Measurements from ENCODE around the gene MAN1B1.

Gene MAN1B1

DNA sequence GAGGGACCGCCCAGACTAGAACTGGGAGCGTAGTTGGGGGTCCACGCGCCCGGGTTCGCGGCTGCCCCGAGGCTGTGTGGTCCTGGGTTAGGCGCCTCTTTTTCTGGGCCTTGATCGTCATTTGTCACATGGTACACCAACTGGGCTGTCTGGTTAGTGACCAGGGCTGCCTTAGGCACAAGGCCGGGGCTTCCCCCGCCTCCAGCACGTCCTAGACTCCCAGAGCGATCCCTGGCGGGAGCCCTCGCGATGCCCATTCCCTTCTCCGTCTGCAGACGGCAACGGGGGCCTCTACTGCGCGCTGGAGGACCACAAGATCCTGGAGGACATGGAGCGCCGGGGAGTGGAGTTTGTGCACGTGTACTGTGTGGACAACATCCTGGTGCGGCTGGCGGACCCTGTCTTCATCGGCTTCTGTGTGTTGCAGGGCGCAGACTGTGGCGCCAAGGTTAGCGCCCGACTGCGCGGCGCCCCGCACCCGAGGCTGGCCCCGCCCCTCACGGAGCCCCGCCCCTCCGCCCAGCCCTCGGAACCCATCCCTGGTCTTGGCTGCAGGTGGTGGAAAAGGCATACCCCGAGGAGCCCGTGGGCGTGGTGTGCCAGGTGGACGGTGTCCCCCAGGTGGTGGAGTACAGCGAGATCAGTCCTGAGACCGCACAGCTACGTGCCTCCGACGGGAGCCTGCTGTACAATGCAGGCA lies 7.9 kb upstream of the MAN1B1 start:
- H3K4me3 ChIP-seq (ENCODE audit: low read depth, low read length), result peak overlapping the region; percentile 56
- TF ChIP-seq CTCF (IDR thresholded peaks at IDR 0.05; ENCODE audit: low read depth, low read length, missing control alignments), result no peak
- in situ Hi-C loops (cut with HindIII; ENCODE audit: low sequenced_read_pairs), result no loop called here
- no peak for DNase-seq (ENCODE audit: low read depth)

- in situ Hi-C loops (cut with HindIII; ENCODE audit: low sequenced_read_pairs), result no loop called here
- no peak for DNase-seq (ENCODE audit: low read depth)
- TF ChIP-seq CTCF (IDR thresholded peaks at IDR 0.05; ENCODE audit: low read depth, low read length, missing control alignments), result no peak
- no peak overlapping the region for H3K4me3 ChIP-seq (ENCODE audit: low read depth, low read length)
Observed at GRCh38 chr9:137079401-137079787, 7.4 kb upstream of the MAN1B1 start.

GRCh38 chr9:137080260-137081122 lies 6.3 kb upstream of the MAN1B1 start:
- H3K4me3 ChIP-seq (ENCODE audit: low read depth, low read length), result no peak overlapping the region
- in situ Hi-C loops (cut with HindIII; ENCODE audit: low sequenced_read_pairs), result no loop called here
- TF ChIP-seq CTCF (IDR thresholded peaks at IDR 0.05; ENCODE audit: low read depth, low read length, missing control alignments), result no peak
- no peak for DNase-seq (ENCODE audit: low read depth)

GRCh38 chr9:137082222-137082924 lies 4.4 kb upstream of the MAN1B1 start:
- DNase-seq (ENCODE audit: low read depth), result no peak
- in situ Hi-C loops (cut with HindIII; ENCODE audit: low sequenced_read_pairs), result no loop called here
- no peak for TF ChIP-seq CTCF (IDR thresholded peaks at IDR 0.05; ENCODE audit: low read depth, low read length, missing control alignments)
- no peak overlapping the region for H3K4me3 ChIP-seq (ENCODE audit: low read depth, low read length)

GRCh38 chr9:137082925-137083290 lies 3.9 kb upstream of the MAN1B1 start:
- H3K4me3 ChIP-seq (ENCODE audit: low read depth, low read length), result no peak overlapping the region
- TF ChIP-seq CTCF (IDR thresholded peaks at IDR 0.05; ENCODE audit: low read depth, low read length, missing control alignments), result no peak
- in situ Hi-C loops (cut with HindIII; ENCODE audit: low sequenced_read_pairs), result no loop called here

DNA sequence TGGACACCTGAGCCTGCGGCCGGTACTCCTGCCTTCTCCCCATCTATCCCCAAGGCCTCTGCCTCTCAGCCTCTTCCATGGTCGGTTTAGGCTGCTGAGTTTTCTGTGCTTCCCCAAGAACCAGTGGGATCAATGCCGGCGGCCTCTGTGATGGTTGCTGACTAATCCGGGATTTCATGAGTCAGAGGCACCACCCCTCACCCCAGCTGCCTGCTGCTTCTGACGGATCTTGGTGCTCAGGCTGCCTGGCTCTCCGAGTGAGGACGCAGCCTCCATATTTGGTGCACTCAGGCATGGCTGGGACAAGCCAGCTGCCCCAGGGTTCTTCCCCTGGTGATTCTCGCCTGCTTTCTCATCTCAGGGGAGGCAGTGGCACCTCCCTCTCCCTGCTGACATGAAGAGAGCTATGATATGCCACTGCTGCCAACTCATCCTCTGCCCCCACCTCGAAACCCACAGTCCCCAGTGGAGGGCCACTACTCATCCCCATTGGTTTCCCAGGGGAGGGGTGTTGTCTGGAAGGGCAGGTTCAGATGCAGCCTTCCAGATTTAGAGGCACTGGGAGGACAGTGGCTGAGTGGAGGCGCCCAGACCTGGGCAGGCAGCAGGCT lies 3.3 kb upstream of the MAN1B1 start:
- no peak overlapping the region for H3K4me3 ChIP-seq (ENCODE audit: low read depth, low read length)
- TF ChIP-seq CTCF (IDR thresholded peaks at IDR 0.05; ENCODE audit: low read depth, low read length, missing control alignments), result no peak
- in situ Hi-C loops (cut with HindIII; ENCODE audit: low sequenced_read_pairs), result no loop called here
- DNase-seq (ENCODE audit: low read depth), result peak; percentile 94

More at GRCh38 chr9:137082925-137083290, 3.9 kb upstream of the MAN1B1 start:
- no peak for DNase-seq (ENCODE audit: low read depth)
